Muscle layer of duodenum (tissue), 2 donors: ENCODE data around the gene LHX2.

Experiments used
- H3K27ac ChIP-seq: one replicate; pipeline ENCODE4 v1.7.0; 2013; ENCODE audit warnings: mild to moderate bottlenecking, low read length
- H3K27me3 ChIP-seq: one replicate; pipeline ENCODE4 v1.7.0; 2013; ENCODE audit warnings: low read depth, mild to moderate bottlenecking, control low read depth, low read length
- H3K36me3 ChIP-seq, 2 donors: one replicate each; pipeline ENCODE4 v1.7.0; 2013; ENCODE audit warnings: low read length in 2 of 2, control low read depth in 1 of 2, mild to moderate bottlenecking in 1 of 2; ENCODE audit not compliant: insufficient read depth in 2 of 2, control insufficient read depth in 1 of 2
- H3K4me1 ChIP-seq, 2 donors: one replicate each; pipeline ENCODE4 v1.7.0; 2013; ENCODE audit warnings: low read length in 2 of 2, mild to moderate bottlenecking in 2 of 2, control low read depth in 1 of 2, moderate library complexity in 1 of 2; ENCODE audit not compliant: insufficient read depth in 2 of 2, control insufficient read depth in 1 of 2
- H3K4me3 ChIP-seq, 2 donors: one replicate each; pipeline ENCODE4 v1.7.0; 2013; ENCODE audit warnings: low read length in 2 of 2, low read depth in 1 of 2, mild to moderate bottlenecking in 1 of 2
- H3K9me3 ChIP-seq, 2 donors: one replicate each; pipeline ENCODE4 v1.7.0; 2013; ENCODE audit warnings: low read length in 2 of 2, control low read depth in 1 of 2, mild to moderate bottlenecking in 1 of 2; ENCODE audit not compliant: control insufficient read depth in 1 of 2
- donor health status: healthy.

LHX2 gene

GRCh38 chr9:124054582-124055227 lies 43.1 kb downstream of the LHX2 start:
- Histone ChIP-seq H3K27me3 (no peaks in the 10 kb centered on the region), H3K4me1 (no peaks in the 10 kb centered on the region), H3K27ac (no peak overlapping the region), H3K36me3 (no peaks in the 10 kb centered on the region), H3K4me3 (no peak overlapping the region), H3K9me3 (no peaks in the 10 kb centered on the region)

- Histone ChIP-seq H3K4me1 (no peaks in the 10 kb centered on the region), H3K36me3 (no peaks in the 10 kb centered on the region), H3K27me3 (no peaks in the 10 kb centered on the region), H3K27ac (no peak overlapping the region), H3K9me3 (no peaks in the 10 kb centered on the region), H3K4me3 (no peak overlapping the region)
These were observed 49.5 kb downstream of the LHX2 start for GRCh38 chr9:124060844-124061605.

GRCh38 chr9:124062172-124062571 lies 50.6 kb downstream of the LHX2 start:
- no peaks in the 10 kb centered on the region for H3K9me3 ChIP-seq
- no peaks in the 10 kb centered on the region for H3K36me3 ChIP-seq
- no peak overlapping the region for H3K27ac ChIP-seq
- H3K4me1 ChIP-seq: no peaks in the 10 kb centered on the region
- H3K27me3 ChIP-seq: no peaks in the 10 kb centered on the region
- H3K4me3 ChIP-seq: no peak overlapping the region

- no peak overlapping the region for H3K4me3 ChIP-seq
- no peaks in the 10 kb centered on the region for H3K36me3 ChIP-seq
- H3K9me3 ChIP-seq: peaks cover 4 to 8% of the 10 kb centered on the region in 2 donors
- no peak overlapping the region for H3K27ac ChIP-seq
- no peaks in the 10 kb centered on the region for H3K4me1 ChIP-seq
- H3K27me3 ChIP-seq: peaks cover 4% of the 10 kb centered on the region
These were observed 55.4 kb downstream of the LHX2 start for GRCh38 chr9:124066783-124067577.

GRCh38 chr9:124068251-124068650 lies 56.7 kb downstream of the LHX2 start:
- no peaks in the 10 kb centered on the region for H3K36me3 ChIP-seq
- H3K4me1 ChIP-seq: no peaks in the 10 kb centered on the region
- peaks cover 4 to 8% of the 10 kb centered on the region in 2 donors for H3K9me3 ChIP-seq
- peaks cover 4% of the 10 kb centered on the region for H3K27me3 ChIP-seq
- no peak overlapping the region for H3K27ac ChIP-seq
- H3K4me3 ChIP-seq: no peak overlapping the region

GRCh38 chr9:124074746-124075145 lies 63.2 kb downstream of the LHX2 start:
- Histone ChIP-seq H3K27me3 (no peaks in the 10 kb centered on the region), H3K9me3 (no peaks in the 10 kb centered on the region), H3K4me3 (no peak overlapping the region), H3K36me3 (no peaks in the 10 kb centered on the region), H3K27ac (no peak overlapping the region), H3K4me1 (no peaks in the 10 kb centered on the region)

GRCh38 chr9:124075761-124076160 lies 64.2 kb downstream of the LHX2 start:
- H3K27me3 ChIP-seq: no peaks in the 10 kb centered on the region
- no peaks in the 10 kb centered on the region for H3K4me1 ChIP-seq
- no peak overlapping the region for H3K27ac ChIP-seq
- no peaks in the 10 kb centered on the region for H3K9me3 ChIP-seq
- H3K36me3 ChIP-seq: no peaks in the 10 kb centered on the region
- H3K4me3 ChIP-seq: no peak overlapping the region

- Histone ChIP-seq H3K4me1 (no peaks in the 10 kb centered on the region), H3K27me3 (no peaks in the 10 kb centered on the region), H3K27ac (no peak overlapping the region), H3K36me3 (no peaks in the 10 kb centered on the region), H3K4me3 (no peak overlapping the region), H3K9me3 (no peaks in the 10 kb centered on the region)
These were observed 66.5 kb downstream of the LHX2 start for GRCh38 chr9:124077915-124078572.

- no peaks in the 10 kb centered on the region for H3K27me3 ChIP-seq
- H3K27ac ChIP-seq: no peak overlapping the region
- no peaks in the 10 kb centered on the region for H3K9me3 ChIP-seq
- H3K4me1 ChIP-seq: no peaks in the 10 kb centered on the region
- H3K36me3 ChIP-seq: no peaks in the 10 kb centered on the region
- H3K4me3 ChIP-seq: no peak overlapping the region
These were observed 67.1 kb downstream of the LHX2 start for GRCh38 chr9:124078641-124079040.

GRCh38 chr9:124079176-124079925 lies 67.8 kb downstream of the LHX2 start:
- no peak overlapping the region for H3K27ac ChIP-seq
- no peaks in the 10 kb centered on the region for H3K4me1 ChIP-seq

More at GRCh38 chr9:124079176-124079925, 67.8 kb downstream of the LHX2 start:
- Histone ChIP-seq H3K9me3 (no peaks in the 10 kb centered on the region), H3K27me3 (no peaks in the 10 kb centered on the region), H3K4me3 (no peak overlapping the region), H3K36me3 (no peaks in the 10 kb centered on the region)
